ENCODE results near the gene IKZF2.

GRCh38 chr2:212956665-212957607, 194.5 kb downstream of the IKZF2 start:
- TF ChIP-seq CTCF (IDR thresholded peaks at IDR 0.05) (no peak), EZH2phosphoT487 (IDR thresholded peaks at IDR 0.05) (no peak)

Data from neural progenitor cell (in vitro differentiated cells).